Adipocyte (in vitro differentiated cells): Measurements from ENCODE around the gene EHHADH.
A peak's percentile ranks its signal among the peaks of the same experiment; 100 is the strongest.
"Not testable (repeated sequence)": the region's sequence is repeated elsewhere in the genome, so short reads cannot be mapped to it uniquely, and the experiment has no call there.

ENCODE experiments used
- DNase-seq: peaks from one replicate; pipeline ENCODE4 v3.0.0-alpha.2; 2015; ENCODE audit warnings: low read depth
- H3K27me3 ChIP-seq: replicated peaks from 2 replicates; pipeline ENCODE4 v1.7.0; 2013; ENCODE audit warnings: mild to moderate bottlenecking, low read length, moderate library complexity; ENCODE audit not compliant: control insufficient read depth, insufficient read depth
- H3K36me3 ChIP-seq: 2 replicates; pipeline ENCODE4 v1.7.0; 2013; ENCODE audit warnings: low read length, mild to moderate bottlenecking, moderate library complexity; ENCODE audit not compliant: control insufficient read depth, insufficient read depth, severe bottlenecking
- H3K4me1 ChIP-seq: 2 replicates; pipeline ENCODE4 v1.7.0; 2013; ENCODE audit warnings: mild to moderate bottlenecking, low read length, moderate library complexity; ENCODE audit not compliant: control insufficient read depth, insufficient read depth
- H3K4me3 ChIP-seq: 2 replicates; pipeline ENCODE4 v1.7.0; 2013; ENCODE audit warnings: mild to moderate bottlenecking, low read length, moderate library complexity
- H3K9ac ChIP-seq: 2 replicates; pipeline ENCODE4 v1.7.0; 2013; ENCODE audit warnings: mild to moderate bottlenecking, low read length, moderate library complexity
- H3K9me3 ChIP-seq: 2 replicates; pipeline ENCODE4 v1.7.0; 2013; ENCODE audit warnings: mild to moderate bottlenecking, low read length, moderate library complexity; ENCODE audit not compliant: control insufficient read depth

EHHADH gene

GRCh38 chr3:185253645-185254410 lies at the start of gene EHHADH:
Gene EHHADH, minus strand, starts transcription at chr3:185254049. Its CDS starts 27 bp downstream, at chr3:185254022.
- H3K4me1 ChIP-seq = peaks cover 18% of the 10 kb centered on the region

GRCh38 chr3:185299918-185300426 lies 46.1 kb upstream of the EHHADH start:
- H3K4me1 ChIP-seq, H3K4me3 ChIP-seq, H3K9ac ChIP-seq, DNase-seq, H3K27me3 ChIP-seq, H3K9me3 ChIP-seq, H3K36me3 ChIP-seq: not testable (repeated sequence)

More at GRCh38 chr3:185253645-185254410, at the start of gene EHHADH:
- peak; percentile 80 for DNase-seq
- Histone ChIP-seq H3K27me3 (no peaks in the 10 kb centered on the region), H3K36me3 (no peaks in the 10 kb centered on the region), H3K9me3 (peaks cover 6% of the 10 kb centered on the region), H3K9ac (peak within 1 kb of the TSS; percentile 92), H3K4me3 (peak within 1 kb of the TSS; percentile 95)

- no peaks in the 10 kb centered on the region for H3K9me3 ChIP-seq
- DNase-seq = no peak
- peaks cover 3% of the 10 kb centered on the region for H3K36me3 ChIP-seq
- H3K4me1 ChIP-seq = peaks cover 8% of the 10 kb centered on the region
- H3K4me3 ChIP-seq = no peak overlapping the region
- no peaks in the 10 kb centered on the region for H3K27me3 ChIP-seq
- no peak overlapping the region for H3K9ac ChIP-seq
Observed at GRCh38 chr3:185297867-185298266, 44.0 kb upstream of the EHHADH start.

GRCh38 chr3:185292238-185292637 lies 38.4 kb upstream of the EHHADH start:
- H3K9me3 ChIP-seq = no peaks in the 10 kb centered on the region
- no peak overlapping the region for H3K4me3 ChIP-seq
- DNase-seq = no peak
- no peaks in the 10 kb centered on the region for H3K27me3 ChIP-seq
- no peaks in the 10 kb centered on the region for H3K4me1 ChIP-seq
- H3K9ac ChIP-seq = no peak overlapping the region
- peaks cover 9% of the 10 kb centered on the region for H3K36me3 ChIP-seq

- Histone ChIP-seq H3K4me3 (no peak overlapping the region), H3K4me1 (no peaks in the 10 kb centered on the region), H3K36me3 (peaks cover 9% of the 10 kb centered on the region), H3K27me3 (no peaks in the 10 kb centered on the region), H3K9me3 (no peaks in the 10 kb centered on the region), H3K9ac (no peak overlapping the region)
- DNase-seq = no peak
Observed at GRCh38 chr3:185290266-185290665, 36.4 kb upstream of the EHHADH start.

- DNase-seq = peak; percentile 12
- H3K36me3 ChIP-seq = no peaks in the 10 kb centered on the region
- H3K4me1 ChIP-seq = peaks cover 12% of the 10 kb centered on the region
- H3K9ac ChIP-seq = peak overlapping the region; percentile 78
- H3K4me3 ChIP-seq = peak overlapping the region; percentile 99
- no peaks in the 10 kb centered on the region for H3K27me3 ChIP-seq
- H3K9me3 ChIP-seq = no peaks in the 10 kb centered on the region
Observed at GRCh38 chr3:185283374-185283935, 29.6 kb upstream of the EHHADH start.

- H3K27me3 ChIP-seq = no peaks in the 10 kb centered on the region
- H3K4me1 ChIP-seq = peaks cover 12% of the 10 kb centered on the region
- peak; percentile 99 for DNase-seq
- H3K4me3 ChIP-seq = peak overlapping the region; percentile 99
- H3K9me3 ChIP-seq = no peaks in the 10 kb centered on the region
- no peaks in the 10 kb centered on the region for H3K36me3 ChIP-seq
- peak overlapping the region; percentile 78 for H3K9ac ChIP-seq
Observed at GRCh38 chr3:185282696-185283373, 29.0 kb upstream of the EHHADH start.

GRCh38 chr3:185280572-185281365 lies 26.9 kb upstream of the EHHADH start:
- H3K9me3 ChIP-seq = no peaks in the 10 kb centered on the region
- no peak overlapping the region for H3K4me3 ChIP-seq
- no peaks in the 10 kb centered on the region for H3K36me3 ChIP-seq
- DNase-seq = peak; percentile 81
- H3K4me1 ChIP-seq = peaks cover 12% of the 10 kb centered on the region
- no peak overlapping the region for H3K9ac ChIP-seq
- no peaks in the 10 kb centered on the region for H3K27me3 ChIP-seq

- DNase-seq = no peak
- H3K36me3 ChIP-seq = no peaks in the 10 kb centered on the region
- H3K9me3 ChIP-seq = no peaks in the 10 kb centered on the region
- no peak overlapping the region for H3K4me3 ChIP-seq
- H3K9ac ChIP-seq = no peak overlapping the region
- H3K27me3 ChIP-seq = no peaks in the 10 kb centered on the region
- peaks cover 12% of the 10 kb centered on the region for H3K4me1 ChIP-seq
Observed at GRCh38 chr3:185279587-185280138, 25.8 kb upstream of the EHHADH start.

- Histone ChIP-seq H3K4me3 (no peak overlapping the region), H3K9ac (no peak overlapping the region), H3K27me3 (peaks cover 11% of the 10 kb centered on the region), H3K36me3 (no peaks in the 10 kb centered on the region), H3K4me1 (peaks cover 3% of the 10 kb centered on the region), H3K9me3 (no peaks in the 10 kb centered on the region)
- no peak for DNase-seq
Observed at GRCh38 chr3:185276415-185276814, 22.6 kb upstream of the EHHADH start.
